ENCODE measurements around the gene LTK. TPM values are rescaled to one million over a fixed set of nuclear protein-coding genes. Genes with fewer than 3 reads are reported as not detected.

The LTK gene
- total and polyA plus RNA-seq, 12 donors: 0.12 to 2.3 (median 0.66) TPM

DNA sequence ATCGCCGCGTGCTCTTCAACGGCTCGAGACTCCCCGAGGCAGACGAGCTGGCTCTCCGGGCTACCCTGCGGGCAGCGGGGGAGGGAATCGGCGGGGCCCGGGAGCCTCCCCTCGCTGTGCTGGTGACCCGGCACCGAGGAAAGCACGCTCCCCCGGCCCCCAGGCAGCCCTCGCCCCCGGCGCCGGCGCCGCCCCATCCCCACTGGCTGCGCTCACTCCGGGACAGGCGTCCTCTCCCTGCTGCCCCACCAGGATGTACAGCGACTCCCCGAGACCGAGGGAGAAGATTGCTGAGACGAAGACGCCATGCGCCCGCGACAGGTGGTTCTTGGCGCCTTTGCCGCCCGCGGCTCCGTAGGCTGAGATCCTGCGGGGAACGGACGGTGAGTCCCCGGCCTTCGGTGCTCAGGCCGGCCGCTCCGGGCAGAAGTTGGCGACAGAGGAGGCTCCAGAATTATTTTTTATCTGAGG, 1.7 kb downstream of the LTK start:
- no peaks in the 10 kb centered on the region for H3K36me3 ChIP-seq (replicated peaks in 1 of 2)
- whole genome bisulfite sequencing, 4 donors: 4 to 40% (median 4%) methylated on average over 2 to 49 of the region's 49 CpGs; no CpG with 5 or more reads in 1 of the 4 donors
- TF ChIP-seq POLR2A (IDR thresholded peaks at IDR 0.05): no peak
- TF ChIP-seq, protein P1, sequence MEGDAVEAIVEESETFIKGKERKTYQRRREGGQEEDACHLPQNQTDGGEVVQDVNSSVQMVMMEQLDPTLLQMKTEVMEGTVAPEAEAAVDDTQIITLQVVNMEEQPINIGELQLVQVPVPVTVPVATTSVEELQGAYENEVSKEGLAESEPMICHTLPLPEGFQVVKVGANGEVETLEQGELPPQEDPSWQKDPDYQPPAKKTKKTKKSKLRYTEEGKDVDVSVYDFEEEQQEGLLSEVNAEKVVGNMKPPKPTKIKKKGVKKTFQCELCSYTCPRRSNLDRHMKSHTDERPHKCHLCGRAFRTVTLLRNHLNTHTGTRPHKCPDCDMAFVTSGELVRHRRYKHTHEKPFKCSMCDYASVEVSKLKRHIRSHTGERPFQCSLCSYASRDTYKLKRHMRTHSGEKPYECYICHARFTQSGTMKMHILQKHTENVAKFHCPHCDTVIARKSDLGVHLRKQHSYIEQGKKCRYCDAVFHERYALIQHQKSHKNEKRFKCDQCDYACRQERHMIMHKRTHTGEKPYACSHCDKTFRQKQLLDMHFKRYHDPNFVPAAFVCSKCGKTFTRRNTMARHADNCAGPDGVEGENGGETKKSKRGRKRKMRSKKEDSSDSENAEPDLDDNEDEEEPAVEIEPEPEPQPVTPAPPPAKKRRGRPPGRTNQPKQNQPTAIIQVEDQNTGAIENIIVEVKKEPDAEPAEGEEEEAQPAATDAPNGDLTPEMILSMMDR (IDR thresholded peaks at IDR 0.05): no peak
- H3K27me3 ChIP-seq: peaks cover 27% of the 10 kb centered on the region
- DNase-seq: no peak
- H3K4me1 ChIP-seq (replicated peaks in 1 of 2): peaks cover 10 to 24% of the 10 kb centered on the region in 2 donors
- H3K9me3 ChIP-seq (replicated peaks in 1 of 3): no peaks in the 10 kb centered on the region
- intact Hi-C loops (cut with DNase I): no loop called here
- peak overlapping the region in 1 of 4 donors; percentile 50 for H3K4me3 ChIP-seq
- H3K27ac ChIP-seq: no peak overlapping the region

DNA sequence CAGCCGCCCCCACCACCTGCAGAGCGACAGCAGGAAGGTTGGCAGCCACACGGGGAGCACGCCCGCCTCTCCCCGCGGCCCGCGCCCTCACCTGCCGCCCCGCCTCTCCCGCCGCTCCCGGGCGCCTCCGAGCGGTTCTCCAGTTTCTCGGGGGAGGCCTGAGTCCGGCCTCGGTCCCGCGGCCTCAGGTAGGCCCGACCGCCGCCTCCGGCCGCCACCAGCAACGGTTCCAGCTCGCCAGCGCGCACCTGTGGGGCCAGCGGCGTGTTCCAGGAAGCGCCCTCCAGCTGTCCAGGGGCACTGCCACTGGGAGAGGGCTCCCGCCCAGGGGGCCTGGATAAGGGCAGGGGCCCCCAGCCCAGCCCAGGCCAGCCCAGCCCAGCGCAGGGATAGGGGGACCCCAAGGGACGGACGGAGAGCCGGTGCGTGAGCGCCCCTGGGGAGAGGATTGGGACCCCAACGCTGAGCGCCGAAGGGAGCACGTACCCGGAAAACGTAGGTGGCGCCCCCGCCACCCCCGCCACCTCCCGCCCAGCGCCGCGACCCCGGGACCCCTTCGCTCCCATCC, 2.2 kb downstream of the LTK start:
- no peak overlapping the region for H3K27ac ChIP-seq
- WGBS, 4 donors: 22 to 36% (median 33%) methylated on average over 11 to 56 of the region's 56 CpGs; no CpG with 5 or more reads in 1 of the 4 donors
- H3K4me3 ChIP-seq: no peak overlapping the region
- intact Hi-C loops (cut with DNase I): no loop called here
- H3K27me3 ChIP-seq: peaks cover 27% of the 10 kb centered on the region
- H3K9me3 ChIP-seq (replicated peaks in 1 of 3): no peaks in the 10 kb centered on the region
- peaks cover 10 to 24% of the 10 kb centered on the region in 2 donors for H3K4me1 ChIP-seq (replicated peaks in 1 of 2)
- no peaks in the 10 kb centered on the region for H3K36me3 ChIP-seq (replicated peaks in 1 of 2)
- no peak for DNase-seq
- TF ChIP-seq POLR2A (IDR thresholded peaks at IDR 0.05): no peak
- TF ChIP-seq, protein P1 (IDR thresholded peaks at IDR 0.05): no peak

DNA sequence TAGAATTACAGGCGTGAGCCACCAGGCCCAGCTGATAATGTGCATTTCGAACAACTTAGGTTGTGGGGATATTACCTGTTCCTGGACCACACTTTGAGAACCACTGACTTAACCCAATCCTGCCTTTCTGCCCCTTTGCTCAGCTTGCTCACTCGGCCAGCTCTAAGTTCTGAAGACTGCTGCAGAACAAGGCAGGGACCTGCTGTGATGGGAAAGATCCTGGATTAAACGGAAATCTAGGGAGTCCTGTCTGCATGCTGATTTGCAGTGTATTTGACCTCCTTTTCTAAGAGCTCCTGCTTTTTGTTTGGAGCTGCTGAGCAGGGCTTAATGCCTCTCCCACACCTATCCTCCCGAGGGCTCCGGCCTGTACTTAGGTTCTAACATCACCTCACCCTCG, 2.9 kb downstream of the LTK start:
- H3K4me3 ChIP-seq: no peak overlapping the region
- H3K27ac ChIP-seq: no peak overlapping the region
- TF ChIP-seq, protein P1 (IDR thresholded peaks at IDR 0.05): no peak
- no peak for TF ChIP-seq POLR2A (IDR thresholded peaks at IDR 0.05)
- 86 to 95% (median 93%) methylated on average over 7 of the region's 7 CpGs for WGBS, 4 donors
- peaks cover 10 to 24% of the 10 kb centered on the region in 2 donors for H3K4me1 ChIP-seq (replicated peaks in 1 of 2)
- intact Hi-C loops (cut with DNase I): no loop called here
- H3K36me3 ChIP-seq (replicated peaks in 1 of 2): no peaks in the 10 kb centered on the region
- no peaks in the 10 kb centered on the region for H3K9me3 ChIP-seq (replicated peaks in 1 of 3)
- DNase-seq: no peak
- peaks cover 27% of the 10 kb centered on the region for H3K27me3 ChIP-seq

DNA sequence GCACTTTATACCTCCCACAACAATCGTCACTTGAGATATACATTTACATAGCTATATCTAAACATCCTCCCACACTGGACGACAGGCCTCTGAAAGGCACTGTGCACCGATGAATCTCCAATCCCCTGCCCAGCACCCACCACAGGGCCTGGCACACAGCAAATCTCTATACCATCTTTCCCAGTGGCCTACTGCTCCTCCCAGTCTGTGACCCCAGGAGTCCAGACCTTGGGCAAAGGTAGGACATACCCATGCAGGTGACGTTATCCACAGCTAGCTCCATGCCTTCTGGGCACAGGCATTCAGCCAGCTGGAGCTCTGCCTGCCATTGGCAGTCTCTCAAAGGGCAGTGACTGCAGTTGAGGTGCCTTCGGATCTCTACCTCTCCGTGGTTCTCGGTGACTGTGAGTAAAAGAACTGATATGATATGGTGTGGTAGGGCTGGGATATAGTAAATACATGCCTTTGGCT, 5.8 kb downstream of the LTK start:
- peaks cover 16% of the 10 kb centered on the region for H3K27me3 ChIP-seq
- H3K36me3 ChIP-seq (replicated peaks in 1 of 2): no peaks in the 10 kb centered on the region
- H3K27ac ChIP-seq: no peak overlapping the region
- H3K9me3 ChIP-seq (replicated peaks in 1 of 3): no peaks in the 10 kb centered on the region
- peak; percentile 47 to 74 (median 67) for DNase-seq
- no peak overlapping the region for H3K4me3 ChIP-seq
- intact Hi-C loops (cut with DNase I): no loop called here
- peaks cover 6 to 15% of the 10 kb centered on the region in 2 donors for H3K4me1 ChIP-seq (replicated peaks in 1 of 2)
- 58 to 63% (median 59%) methylated on average over 5 to 7 of the region's 7 CpGs for WGBS, 4 donors
- TF ChIP-seq, protein P1 (IDR thresholded peaks at IDR 0.05): no peak
- no peak for TF ChIP-seq POLR2A (IDR thresholded peaks at IDR 0.05)

Measured in adrenal gland (tissue), 12 donors.